GM18499 (cell line): ENCODE results near the gene SH3GL1.

Source experiments
- ATAC-seq: cut with Tn5 transposase; IDR thresholded peaks from one replicate; pipeline ENCODE4 v1.9.1; 2021; ENCODE audit warnings: moderate number of reproducible peaks; ENCODE audit not compliant: insufficient read depth, unreplicated experiment

The SH3GL1 gene

GRCh38 chr19:4366666-4367335 is 33.5 kb downstream of the SH3GL1 start:
- no peak for ATAC-seq

GRCh38 chr19:4365791-4366665 is 34.3 kb downstream of the SH3GL1 start:
- no peak for ATAC-seq

GRCh38 chr19:4365341-4365740 is 35.0 kb downstream of the SH3GL1 start:
- ATAC-seq = no peak

GRCh38 chr19:4363571-4364304 is 36.6 kb downstream of the SH3GL1 start:
- ATAC-seq = no peak

GRCh38 chr19:4362831-4363545 is 37.4 kb downstream of the SH3GL1 start:
- ATAC-seq = no peak

GRCh38 chr19:4362101-4362828 is 38.1 kb downstream of the SH3GL1 start:
- ATAC-seq = no peak

- ATAC-seq = no peak
Observed at GRCh38 chr19:4361152-4362046, 38.9 kb downstream of the SH3GL1 start.

- ATAC-seq = no peak
Observed at GRCh38 chr19:4360641-4361151, 39.7 kb downstream of the SH3GL1 start.

GRCh38 chr19:4360081-4360569 is 40.2 kb downstream of the SH3GL1 start:
- no peak for ATAC-seq

- ATAC-seq = no peak
Observed at GRCh38 chr19:4359627-4360000, 40.7 kb downstream of the SH3GL1 start.

GRCh38 chr19:4358709-4359626 is 41.4 kb downstream of the SH3GL1 start:
- no peak for ATAC-seq

- ATAC-seq = no peak
Observed at GRCh38 chr19:4357921-4358326, 42.4 kb downstream of the SH3GL1 start.

GRCh38 chr19:4357095-4357797 is 43.1 kb downstream of the SH3GL1 start:
- no peak for ATAC-seq

- ATAC-seq = no peak
Observed at GRCh38 chr19:4354897-4355296, 45.5 kb downstream of the SH3GL1 start.

GRCh38 chr19:4354282-4354681 is 46.1 kb downstream of the SH3GL1 start:
- no peak for ATAC-seq

- no peak for ATAC-seq
Observed at GRCh38 chr19:4352701-4353121, 47.6 kb downstream of the SH3GL1 start.

GRCh38 chr19:4350726-4351125 is 49.6 kb downstream of the SH3GL1 start:
- ATAC-seq = no peak
